Suprapubic skin (tissue), 4 donors: ENCODE data around the gene COPS7A. TPM values are rescaled to one million over a fixed set of nuclear protein-coding genes. Genes with fewer than 3 reads are reported as not detected.

Source experiments
- DNase-seq, 2 donors: peaks; one replicate each; pipeline ENCODE4 v3.0.0-alpha.2; 2019; ENCODE audit warnings: low spot score in 2 of 2
- H3K27ac ChIP-seq: fragments of 200-600 bp; sonication (generic); one replicate; pipeline ENCODE4 v1.5.1; 2019
- H3K27me3 ChIP-seq: fragments of 200-600 bp; sonication (generic); one replicate; pipeline ENCODE4 v1.5.1; 2019
- H3K36me3 ChIP-seq: fragments of 200-600 bp; sonication (generic); one replicate; pipeline ENCODE4 v1.5.1; 2019
- H3K4me1 ChIP-seq: fragments of 200-600 bp; sonication (generic); one replicate; pipeline ENCODE4 v1.5.1; 2019
- H3K4me3 ChIP-seq: fragments of 200-600 bp; sonication (generic); one replicate; pipeline ENCODE4 v1.5.1; 2019; ENCODE audit warnings: mild to moderate bottlenecking
- H3K9me3 ChIP-seq: fragments of 200-600 bp; sonication (generic); one replicate; pipeline ENCODE4 v1.5.1; 2019
- EP300 ChIP-seq: sonication (generic); formaldehyde crosslinking; IDR thresholded peaks from one replicate; pipeline ENCODE4 v1.6.1; 2017; ENCODE audit warnings: antibody characterized with exemption
- POLR2A ChIP-seq, 2 donors: fragments of 450-650 bp; IDR thresholded peaks; one replicate each; pipeline ENCODE4 v1.6.1; 2017; ENCODE audit warnings: antibody characterized with exemption in 2 of 2, mild to moderate bottlenecking in 2 of 2, moderate library complexity in 2 of 2
- POLR2AphosphoS5 ChIP-seq, 3 donors: sonication (generic); formaldehyde crosslinking; IDR thresholded peaks; one replicate each; pipeline ENCODE4 v1.6.1; 2017; ENCODE audit warnings: antibody characterized with exemption in 3 of 3
- WGBS: methylation state at CpG from one replicate; pipeline ENCODE4 v1.1.5; 2018; 5-methylcytosine and 5-hydroxymethylcytosine counted together
- total RNA-seq, 4 donors: library from RNA; depleted of rRNA; stranded (reverse); fragments of >200 nt; gene quantifications; one replicate each; pipeline ENCODE4 v1.1.0, GENCODE V29; 2016
- TF ChIP-seq, protein P1 (sequence below), 2 donors: fragments of 200-600 bp in 1 of 2; fragments of 450-650 bp in 1 of 2; sonication (generic) in 1 of 2; IDR thresholded peaks; one replicate each; pipeline ENCODE4 v1.5.1; 2016 to 2019; ENCODE audit warnings: antibody characterized with exemption in 2 of 2, mild to moderate bottlenecking in 1 of 2, moderate library complexity in 1 of 2

The COPS7A gene
- total RNA-seq, 4 donors from 2014 or later, result 50.2 to 70.7 (median 66.6) TPM

DNA sequence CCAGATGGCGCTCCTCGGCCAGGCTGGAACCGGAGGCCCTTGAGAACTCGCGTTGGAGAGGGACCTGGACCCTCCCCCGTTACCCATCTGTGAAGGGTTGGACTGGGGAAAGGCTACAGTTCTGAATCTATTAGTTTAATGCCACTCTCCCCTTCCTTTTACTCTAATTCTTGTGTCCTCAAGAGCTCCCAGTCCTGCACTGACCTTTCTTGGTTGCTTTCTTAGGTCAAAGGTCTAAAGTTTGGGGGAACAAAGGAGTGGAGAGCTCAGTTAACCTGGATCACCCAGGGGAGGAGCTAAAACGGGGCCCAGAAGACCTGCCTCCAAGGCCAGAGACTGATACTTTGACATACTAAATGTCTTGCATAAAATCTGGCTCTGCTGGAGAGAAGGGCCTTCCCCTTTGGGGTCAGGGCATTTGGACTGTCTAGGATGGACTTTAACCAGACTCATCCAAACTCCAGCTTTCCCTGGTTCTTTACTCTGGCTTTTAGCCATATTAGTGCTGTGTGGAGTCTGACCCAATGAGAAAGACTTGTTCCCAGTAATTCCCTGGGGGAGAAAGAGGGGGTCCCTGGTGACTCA, 30.0 kb downstream of the COPS7A start:
- no peaks in the 10 kb centered on the region for H3K9me3 ChIP-seq
- H3K4me1 ChIP-seq, result peaks cover 19% of the 10 kb centered on the region
- peak overlapping the region; percentile 86 for H3K4me3 ChIP-seq
- peak overlapping the region; percentile 92 for H3K27ac ChIP-seq
- no peak for TF ChIP-seq EP300
- TF ChIP-seq, protein P1, sequence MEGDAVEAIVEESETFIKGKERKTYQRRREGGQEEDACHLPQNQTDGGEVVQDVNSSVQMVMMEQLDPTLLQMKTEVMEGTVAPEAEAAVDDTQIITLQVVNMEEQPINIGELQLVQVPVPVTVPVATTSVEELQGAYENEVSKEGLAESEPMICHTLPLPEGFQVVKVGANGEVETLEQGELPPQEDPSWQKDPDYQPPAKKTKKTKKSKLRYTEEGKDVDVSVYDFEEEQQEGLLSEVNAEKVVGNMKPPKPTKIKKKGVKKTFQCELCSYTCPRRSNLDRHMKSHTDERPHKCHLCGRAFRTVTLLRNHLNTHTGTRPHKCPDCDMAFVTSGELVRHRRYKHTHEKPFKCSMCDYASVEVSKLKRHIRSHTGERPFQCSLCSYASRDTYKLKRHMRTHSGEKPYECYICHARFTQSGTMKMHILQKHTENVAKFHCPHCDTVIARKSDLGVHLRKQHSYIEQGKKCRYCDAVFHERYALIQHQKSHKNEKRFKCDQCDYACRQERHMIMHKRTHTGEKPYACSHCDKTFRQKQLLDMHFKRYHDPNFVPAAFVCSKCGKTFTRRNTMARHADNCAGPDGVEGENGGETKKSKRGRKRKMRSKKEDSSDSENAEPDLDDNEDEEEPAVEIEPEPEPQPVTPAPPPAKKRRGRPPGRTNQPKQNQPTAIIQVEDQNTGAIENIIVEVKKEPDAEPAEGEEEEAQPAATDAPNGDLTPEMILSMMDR (IDR thresholded peaks at IDR 0.05), result peak; percentile 91 to 92
- TF ChIP-seq POLR2A (IDR thresholded peaks at IDR 0.05), result no peak
- peak in 1 of 3 donors; percentile 5 for TF ChIP-seq POLR2AphosphoS5 (IDR thresholded peaks at IDR 0.05)
- H3K27me3 ChIP-seq, result no peaks in the 10 kb centered on the region
- no peak for DNase-seq
- WGBS, result 0% methylated on average over 4 of the region's 7 CpGs
- peaks cover 27% of the 10 kb centered on the region for H3K36me3 ChIP-seq

DNA sequence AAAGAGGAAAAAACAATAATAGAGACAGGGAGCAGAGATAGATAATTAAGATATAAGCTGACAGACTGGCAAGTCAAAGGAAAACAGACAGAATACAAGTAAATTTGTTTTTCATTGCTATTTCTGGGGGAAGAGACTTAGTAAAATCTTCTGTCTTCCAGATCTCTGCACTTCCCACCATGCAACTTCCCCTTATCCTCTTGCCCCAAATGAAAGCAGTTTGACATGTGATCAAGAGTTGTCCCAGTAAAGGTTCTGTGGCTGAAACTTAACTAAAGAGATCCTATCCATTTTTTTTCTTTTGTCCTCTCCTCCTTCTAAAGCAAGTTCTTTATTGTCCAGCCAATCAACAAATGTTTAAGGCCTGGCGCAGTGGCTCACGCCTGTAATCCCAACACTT, 30.6 kb downstream of the COPS7A start:
- Histone ChIP-seq H3K27me3 (no peaks in the 10 kb centered on the region), H3K36me3 (peaks cover 22% of the 10 kb centered on the region), H3K4me1 (peaks cover 19% of the 10 kb centered on the region), H3K27ac (peak overlapping the region; percentile 92), H3K9me3 (no peaks in the 10 kb centered on the region), H3K4me3 (no peak overlapping the region)
- no peak for TF ChIP-seq POLR2A (IDR thresholded peaks at IDR 0.05)
- TF ChIP-seq, protein P1 (IDR thresholded peaks at IDR 0.05), result no peak
- no peak for TF ChIP-seq EP300
- TF ChIP-seq POLR2AphosphoS5 (IDR thresholded peaks at IDR 0.05), result no peak
- DNase-seq, result no peak
- 90% methylated on average over 2 of the region's 2 CpGs for WGBS

DNA sequence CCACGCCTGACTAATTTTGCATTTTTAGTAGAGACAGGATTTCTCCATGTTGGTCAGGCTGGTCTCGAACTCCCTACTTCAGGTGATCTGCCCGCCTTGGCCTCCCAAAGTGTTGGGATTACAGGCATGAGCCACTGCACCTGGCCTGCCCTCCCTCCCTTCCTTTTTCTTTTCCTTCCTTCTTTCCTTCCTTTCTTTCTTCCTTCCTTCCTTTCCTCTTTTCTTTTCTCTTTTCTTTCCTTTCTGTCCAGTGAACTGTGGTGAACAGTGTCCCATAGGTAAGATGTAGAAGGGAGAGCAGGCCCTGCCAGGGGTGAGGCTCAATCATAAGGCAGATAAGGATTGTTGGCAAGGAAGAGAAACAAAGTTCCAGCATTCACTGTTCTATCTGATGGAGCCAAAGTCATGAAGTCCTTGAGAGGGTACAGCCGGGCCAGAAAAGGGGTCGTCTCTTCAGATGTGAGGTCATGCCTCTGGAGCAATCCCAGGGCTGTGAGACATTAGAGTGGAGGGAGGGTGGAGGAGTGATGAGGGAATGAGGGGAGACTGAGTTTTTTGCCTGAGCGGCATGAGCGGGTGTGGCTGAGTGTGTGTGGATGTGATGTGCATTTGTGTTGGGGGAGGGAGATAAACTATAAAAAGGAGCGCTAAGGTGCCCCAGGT, 33.3 kb downstream of the COPS7A start:
- no peak overlapping the region for H3K27ac ChIP-seq
- H3K27me3 ChIP-seq, result no peaks in the 10 kb centered on the region
- H3K4me3 ChIP-seq, result no peak overlapping the region
- H3K4me1 ChIP-seq, result peaks cover 11% of the 10 kb centered on the region
- DNase-seq, result no peak
- TF ChIP-seq, protein P1 (IDR thresholded peaks at IDR 0.05), result no peak
- no peak for TF ChIP-seq POLR2A (IDR thresholded peaks at IDR 0.05)
- TF ChIP-seq POLR2AphosphoS5 (IDR thresholded peaks at IDR 0.05), result no peak
- TF ChIP-seq EP300, result no peak
- WGBS, result 65% methylated on average over 8 of the region's 8 CpGs
- H3K36me3 ChIP-seq, result no peaks in the 10 kb centered on the region
- no peaks in the 10 kb centered on the region for H3K9me3 ChIP-seq

DNA sequence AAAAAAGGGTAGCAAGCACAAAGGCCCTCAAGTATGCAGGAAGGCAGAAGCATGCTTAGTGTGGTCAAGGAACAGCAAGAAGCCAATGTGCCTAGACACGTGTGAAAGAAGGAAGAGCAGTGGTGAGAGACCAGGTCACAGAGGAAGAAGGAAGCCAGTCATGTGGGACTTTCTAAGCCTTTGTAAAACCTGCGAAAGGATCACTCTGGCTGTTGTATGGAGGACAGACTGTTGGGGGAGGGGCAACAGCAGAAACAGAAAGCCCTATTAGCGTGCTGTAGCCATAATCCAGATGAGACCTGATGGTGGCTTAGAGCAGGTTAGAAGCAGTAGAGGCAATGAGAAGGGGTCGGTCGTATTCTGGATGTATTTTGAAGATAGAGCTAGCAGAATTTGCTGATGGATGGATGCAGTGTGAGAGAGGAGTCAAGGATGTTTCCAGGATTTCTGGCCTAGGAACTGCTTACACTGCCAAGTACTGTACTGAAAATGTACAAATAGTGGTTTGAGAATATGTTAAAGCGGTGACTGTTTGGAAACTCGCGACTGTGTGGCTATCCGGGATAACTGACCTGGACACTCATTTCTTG, 34.8 kb downstream of the COPS7A start:
- no peak overlapping the region for H3K27ac ChIP-seq
- no peak for DNase-seq
- WGBS, result 87% methylated on average over 9 of the region's 9 CpGs
- H3K4me1 ChIP-seq, result peaks cover 10% of the 10 kb centered on the region
- no peaks in the 10 kb centered on the region for H3K36me3 ChIP-seq
- H3K4me3 ChIP-seq, result no peak overlapping the region
- no peak for TF ChIP-seq POLR2AphosphoS5 (IDR thresholded peaks at IDR 0.05)
- no peak for TF ChIP-seq EP300
- TF ChIP-seq, protein P1 (IDR thresholded peaks at IDR 0.05), result no peak
- no peak for TF ChIP-seq POLR2A (IDR thresholded peaks at IDR 0.05)
- H3K27me3 ChIP-seq, result no peaks in the 10 kb centered on the region
- no peaks in the 10 kb centered on the region for H3K9me3 ChIP-seq

DNA sequence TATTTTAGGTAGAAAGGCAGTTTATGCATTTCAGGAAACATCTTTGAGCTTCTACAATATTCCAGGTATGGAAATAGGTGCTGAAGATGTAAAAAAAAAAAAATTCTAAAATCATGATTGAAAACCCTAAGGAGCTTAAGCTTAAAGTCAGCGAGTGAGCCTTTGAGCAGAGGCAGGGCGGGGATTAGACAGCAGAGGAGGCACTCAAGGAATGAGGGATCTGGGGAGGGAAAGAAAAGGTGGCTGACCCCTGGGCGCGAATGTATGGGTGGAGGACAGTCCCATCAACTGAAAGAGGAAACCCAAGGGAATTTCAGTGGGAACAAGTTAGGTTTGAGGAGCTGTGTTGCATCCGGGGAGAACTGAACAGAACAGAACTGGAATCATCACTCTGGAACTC, 35.9 kb downstream of the COPS7A start:
- Histone ChIP-seq H3K27ac (no peak overlapping the region), H3K4me3 (no peak overlapping the region), H3K9me3 (no peaks in the 10 kb centered on the region), H3K27me3 (no peaks in the 10 kb centered on the region), H3K4me1 (peaks cover 15% of the 10 kb centered on the region), H3K36me3 (no peaks in the 10 kb centered on the region)
- no peak for DNase-seq
- TF ChIP-seq EP300 (no peak), POLR2AphosphoS5 (IDR thresholded peaks at IDR 0.05) (no peak), POLR2A (IDR thresholded peaks at IDR 0.05) (no peak)
- TF ChIP-seq, protein P1 (IDR thresholded peaks at IDR 0.05), result no peak
- WGBS, result 85% methylated on average over 5 of the region's 5 CpGs
